ENCODE measurements around the gene NLN. TPM values are rescaled to one million over a fixed set of nuclear protein-coding genes. Genes with fewer than 3 reads are reported as not detected.
A peak's percentile ranks its signal among the peaks of the same experiment; 100 is the strongest.

The NLN gene
- polyA plus RNA-seq, 1 donor (not counting 4 experiments of a cell fraction or from before 2014, with no cell fraction given) = 26.1 TPM

DNA sequence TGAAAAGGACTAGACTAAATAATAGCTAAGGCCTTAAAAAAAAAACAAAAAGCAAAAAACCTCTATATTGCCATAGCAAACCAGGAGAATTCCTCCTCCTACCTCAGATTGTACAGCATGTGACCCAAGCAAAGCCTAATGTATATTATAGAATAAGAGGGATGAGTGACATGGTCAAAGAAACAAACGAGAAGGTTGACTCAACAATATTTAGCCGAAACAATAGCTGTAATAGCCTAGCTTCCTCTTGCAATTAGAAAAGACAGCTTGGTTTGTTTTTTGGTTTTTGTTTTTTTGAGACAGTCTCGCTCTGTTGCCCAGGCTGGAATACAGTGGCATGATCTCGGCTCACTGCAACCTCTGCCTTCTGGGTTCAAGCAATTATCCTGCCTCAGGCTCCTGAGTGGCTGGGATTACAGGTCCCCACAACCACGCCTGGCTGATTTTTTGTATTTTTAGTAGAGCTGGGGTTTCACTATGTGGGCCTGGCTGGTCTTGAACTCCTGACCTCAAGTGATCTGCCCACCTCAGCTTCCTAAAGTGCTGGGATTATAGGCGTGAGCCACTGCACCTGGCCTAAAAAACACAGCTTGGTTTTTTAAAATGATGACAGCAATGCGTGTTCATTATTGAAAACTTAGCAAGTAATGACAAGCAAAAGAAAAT, 5.6 kb downstream of the NLN start:
- Histone ChIP-seq H3K4me3 (ENCODE audit: control insufficient read depth in 2 of 3, extremely low read depth in 1 of 3, insufficient read depth in 2 of 3, low read depth in 1 of 3, low read length in 3 of 3) (no peak overlapping the region), H3K27ac (ENCODE audit: control insufficient read depth, insufficient read depth, low read length) (peak overlapping the region; percentile 15), H3K9me3 (ENCODE audit: control insufficient read depth, low read depth, low read length) (no peaks in the 10 kb centered on the region), H3K9ac (ENCODE audit: control insufficient read depth, extremely low read depth, insufficient read depth, low read length) (no peak overlapping the region), H3K79me2 (ENCODE audit: control insufficient read depth, insufficient read depth, low read length) (peaks cover 39% of the 10 kb centered on the region), H3K27me3 (ENCODE audit: control insufficient read depth, extremely low read depth, insufficient read depth, low read length) (no peaks in the 10 kb centered on the region), H3K4me1 (ENCODE audit: control insufficient read depth, extremely low read depth, insufficient read depth, low read length) (peaks cover 14% of the 10 kb centered on the region), H3K9me1 (ENCODE audit: control insufficient read depth, extremely low read depth, insufficient read depth, low read length) (no peaks in the 10 kb centered on the region), H4K20me1 (ENCODE audit: control insufficient read depth, extremely low read depth, insufficient read depth, low read length) (no peaks in the 10 kb centered on the region), H3K36me3 (ENCODE audit: control insufficient read depth in 2 of 2, extremely low read depth in 1 of 2, insufficient read depth in 2 of 2, low read length in 2 of 2) (no peaks in the 10 kb centered on the region), H3K4me2 (ENCODE audit: control insufficient read depth, extremely low read depth, insufficient read depth, low read depth, low read length) (no peak overlapping the region), H2AFZ (ENCODE audit: control insufficient read depth, low read length) (no peak overlapping the region)
- DNase-seq (ENCODE audit: low read depth, low spot score) = no peak
- dilution Hi-C loops (cut with MboI; ENCODE audit: extremely low pct_ligation_motif_present, low sequenced_read_pairs) = no loop called here
- no peak for FAIRE-seq
- no peak for TF ChIP-seq EZH2 (IDR thresholded peaks at IDR 0.05; ENCODE audit: low read length)
- TF ChIP-seq, protein P1, sequence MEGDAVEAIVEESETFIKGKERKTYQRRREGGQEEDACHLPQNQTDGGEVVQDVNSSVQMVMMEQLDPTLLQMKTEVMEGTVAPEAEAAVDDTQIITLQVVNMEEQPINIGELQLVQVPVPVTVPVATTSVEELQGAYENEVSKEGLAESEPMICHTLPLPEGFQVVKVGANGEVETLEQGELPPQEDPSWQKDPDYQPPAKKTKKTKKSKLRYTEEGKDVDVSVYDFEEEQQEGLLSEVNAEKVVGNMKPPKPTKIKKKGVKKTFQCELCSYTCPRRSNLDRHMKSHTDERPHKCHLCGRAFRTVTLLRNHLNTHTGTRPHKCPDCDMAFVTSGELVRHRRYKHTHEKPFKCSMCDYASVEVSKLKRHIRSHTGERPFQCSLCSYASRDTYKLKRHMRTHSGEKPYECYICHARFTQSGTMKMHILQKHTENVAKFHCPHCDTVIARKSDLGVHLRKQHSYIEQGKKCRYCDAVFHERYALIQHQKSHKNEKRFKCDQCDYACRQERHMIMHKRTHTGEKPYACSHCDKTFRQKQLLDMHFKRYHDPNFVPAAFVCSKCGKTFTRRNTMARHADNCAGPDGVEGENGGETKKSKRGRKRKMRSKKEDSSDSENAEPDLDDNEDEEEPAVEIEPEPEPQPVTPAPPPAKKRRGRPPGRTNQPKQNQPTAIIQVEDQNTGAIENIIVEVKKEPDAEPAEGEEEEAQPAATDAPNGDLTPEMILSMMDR (optimal IDR thresholded peaks at IDR 0.05 in 1 of 3, IDR thresholded peaks at IDR 0.05 in 1 of 3, conservative IDR thresholded peaks at IDR 0.05 in 1 of 3; ENCODE audit: extremely low read depth in 1 of 3, insufficient read depth in 2 of 3, low read length in 3 of 3) = no peak

DNA sequence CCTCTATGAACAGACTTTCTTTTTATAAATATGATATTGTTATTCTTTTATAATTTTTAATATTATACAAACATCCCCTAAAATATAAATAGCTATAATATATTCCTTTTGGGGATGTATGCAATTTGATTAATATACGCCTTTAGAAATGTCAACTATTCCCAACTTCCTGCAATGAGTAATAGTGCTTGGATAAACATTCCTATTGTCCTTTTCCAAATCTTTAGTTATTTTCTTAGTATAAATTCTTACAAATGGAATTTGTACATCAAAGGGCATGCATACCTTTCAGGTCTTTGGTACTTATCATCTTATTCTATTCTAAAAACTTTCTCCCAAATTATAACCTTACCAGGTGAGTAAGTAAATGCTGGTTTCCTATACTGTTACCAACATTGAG, 6.2 kb downstream of the NLN start:
- FAIRE-seq = no peak
- no peak overlapping the region for H3K4me3 ChIP-seq (ENCODE audit: control insufficient read depth in 2 of 3, extremely low read depth in 1 of 3, insufficient read depth in 2 of 3, low read depth in 1 of 3, low read length in 3 of 3)
- dilution Hi-C loops (cut with MboI; ENCODE audit: extremely low pct_ligation_motif_present, low sequenced_read_pairs) = no loop called here
- DNase-seq (ENCODE audit: low read depth, low spot score) = no peak
- no peaks in the 10 kb centered on the region for H4K20me1 ChIP-seq (ENCODE audit: control insufficient read depth, extremely low read depth, insufficient read depth, low read length)
- TF ChIP-seq, protein P1 (optimal IDR thresholded peaks at IDR 0.05 in 1 of 3, IDR thresholded peaks at IDR 0.05 in 1 of 3, conservative IDR thresholded peaks at IDR 0.05 in 1 of 3; ENCODE audit: extremely low read depth in 1 of 3, insufficient read depth in 2 of 3, low read length in 3 of 3) = no peak
- no peak for TF ChIP-seq EZH2 (IDR thresholded peaks at IDR 0.05; ENCODE audit: low read length)
- H3K9me3 ChIP-seq (ENCODE audit: control insufficient read depth, low read depth, low read length) = no peaks in the 10 kb centered on the region
- H3K27me3 ChIP-seq (ENCODE audit: control insufficient read depth, extremely low read depth, insufficient read depth, low read length) = no peaks in the 10 kb centered on the region
- H3K9ac ChIP-seq (ENCODE audit: control insufficient read depth, extremely low read depth, insufficient read depth, low read length) = no peak overlapping the region
- no peak overlapping the region for H3K27ac ChIP-seq (ENCODE audit: control insufficient read depth, insufficient read depth, low read length)
- H3K9me1 ChIP-seq (ENCODE audit: control insufficient read depth, extremely low read depth, insufficient read depth, low read length) = no peaks in the 10 kb centered on the region
- no peak overlapping the region for H2AFZ ChIP-seq (ENCODE audit: control insufficient read depth, low read length)
- no peak overlapping the region for H3K4me2 ChIP-seq (ENCODE audit: control insufficient read depth, extremely low read depth, insufficient read depth, low read depth, low read length)
- no peaks in the 10 kb centered on the region for H3K36me3 ChIP-seq (ENCODE audit: control insufficient read depth in 2 of 2, extremely low read depth in 1 of 2, insufficient read depth in 2 of 2, low read length in 2 of 2)
- H3K4me1 ChIP-seq (ENCODE audit: control insufficient read depth, extremely low read depth, insufficient read depth, low read length) = peaks cover 12% of the 10 kb centered on the region
- peaks cover 39% of the 10 kb centered on the region for H3K79me2 ChIP-seq (ENCODE audit: control insufficient read depth, insufficient read depth, low read length)
